GM19238 (cell line): ENCODE measurements around the gene HCST.
"Not testable (repeated sequence)": the region's sequence is repeated elsewhere in the genome, so short reads cannot be mapped to it uniquely, and the experiment has no call there.

Experiments
- DNase-seq: peaks from one replicate; pipeline ENCODE4 v3.0.0; 2011; ENCODE audit warnings: low spot score; ENCODE audit not compliant: insufficient read length

The HCST gene

GRCh38 chr19:35901854-35902661 is at the start of gene HCST:
HCST (plus strand) TSS chr19:35902529; CDS start chr19:35902594, 65 bp downstream.
- peak; percentile 27 for DNase-seq

- DNase-seq: no peak
Observed at GRCh38 chr19:35853038-35853756, 49.1 kb upstream of the HCST start.

- no peak for DNase-seq
Observed at GRCh38 chr19:35856546-35857149, 45.7 kb upstream of the HCST start, which contains the start of gene KIRREL2. KIRREL2 (plus strand) TSS chr19:35856911; CDS start chr19:35857120, 209 bp downstream.

- no peak for DNase-seq
Observed at GRCh38 chr19:35858311-35858710, 44.0 kb upstream of the HCST start.

- no peak for DNase-seq
Observed at GRCh38 chr19:35859414-35859813, 42.9 kb upstream of the HCST start.

GRCh38 chr19:35860436-35860817 is 41.9 kb upstream of the HCST start:
- DNase-seq: no peak

GRCh38 chr19:35860818-35861639 is 41.3 kb upstream of the HCST start:
- DNase-seq: no peak

- DNase-seq: no peak
Observed at GRCh38 chr19:35861640-35862160, 40.6 kb upstream of the HCST start.

GRCh38 chr19:35862528-35862927 is 39.8 kb upstream of the HCST start:
- DNase-seq: no peak

GRCh38 chr19:35863018-35863417 is 39.3 kb upstream of the HCST start:
- DNase-seq: no peak

GRCh38 chr19:35868172-35868822 is 34.0 kb upstream of the HCST start, which contains the start of gene APLP1:
APLP1 (plus strand) TSS chr19:35868574; CDS start chr19:35868637, 63 bp downstream.
- DNase-seq: peak; percentile 40

GRCh38 chr19:35868823-35869326 is 33.5 kb upstream of the HCST start:
- DNase-seq: no peak

- DNase-seq: peak; percentile 70
Observed at GRCh38 chr19:35869327-35870123, 32.8 kb upstream of the HCST start.

GRCh38 chr19:35870124-35870736 is 32.1 kb upstream of the HCST start:
- not testable (repeated sequence) for DNase-seq

- DNase-seq: no peak
Observed at GRCh38 chr19:35870798-35871197, 31.5 kb upstream of the HCST start.

GRCh38 chr19:35871611-35872010 is 30.7 kb upstream of the HCST start:
- no peak for DNase-seq

GRCh38 chr19:35872180-35872579 is 30.1 kb upstream of the HCST start:
- DNase-seq: no peak

GRCh38 chr19:35874392-35874930 is 27.9 kb upstream of the HCST start:
- no peak for DNase-seq

- no peak for DNase-seq
Observed at GRCh38 chr19:35879068-35879467, 23.3 kb upstream of the HCST start.
